H9 (cell line): ENCODE data around the gene ARHGAP24. TPM values are rescaled to one million over a fixed set of nuclear protein-coding genes. Genes with fewer than 3 reads are reported as not detected.
"Not testable (repeated sequence)": the region's sequence is repeated elsewhere in the genome, so short reads cannot be mapped to it uniquely, and the experiment has no call there.

Experiments
- DNase-seq: peaks from one replicate; pipeline ENCODE4 v3.0.0-alpha.2; 2017
- H2AFZ ChIP-seq: one replicate; pipeline ENCODE4 v1.6.1; 2013; ENCODE audit warnings: mild to moderate bottlenecking, low read length, control low read depth, moderate library complexity
- H2AK5ac ChIP-seq: 2 replicates; pipeline ENCODE4 v1.6.1; 2013; ENCODE audit warnings: low read length, control low read depth, mixed read lengths; ENCODE audit not compliant: insufficient read length
- H2BK120ac ChIP-seq: one replicate; pipeline ENCODE4 v1.6.1; 2013; ENCODE audit warnings: low read depth, mild to moderate bottlenecking, low read length, control low read depth, inconsistent platforms; ENCODE audit not compliant: poor library complexity, severe bottlenecking
- H2BK12ac ChIP-seq: 2 replicates; pipeline ENCODE4 v1.6.1; 2013; ENCODE audit warnings: low read length, control low read depth, mixed read lengths, low read depth; ENCODE audit not compliant: insufficient read length
- H2BK15ac ChIP-seq: 2 replicates; pipeline ENCODE4 v1.6.1; 2013; ENCODE audit warnings: low read depth, low read length, control low read depth
- H2BK20ac ChIP-seq: one replicate; pipeline ENCODE4 v1.6.1; 2013; ENCODE audit warnings: low read depth, mild to moderate bottlenecking, low read length, control low read depth, inconsistent platforms; ENCODE audit not compliant: poor library complexity, severe bottlenecking
- H2BK5ac ChIP-seq: 2 replicates; pipeline ENCODE4 v1.6.1; 2013; ENCODE audit warnings: low read length, control low read depth, mixed read lengths; ENCODE audit not compliant: insufficient read length
- H3K14ac ChIP-seq: 2 replicates; pipeline ENCODE4 v1.6.1; 2013; ENCODE audit warnings: low read length, control low read depth; ENCODE audit not compliant: insufficient read depth
- H3K18ac ChIP-seq: 2 replicates; pipeline ENCODE4 v1.6.1; 2013; ENCODE audit warnings: low read depth, mild to moderate bottlenecking, mixed read lengths, low read length, control low read depth; ENCODE audit not compliant: insufficient read length
- H3K23ac ChIP-seq: 2 replicates; pipeline ENCODE4 v1.6.1; 2013; ENCODE audit warnings: low read length, control low read depth, mixed read lengths, low read depth; ENCODE audit not compliant: insufficient read length
- H3K23me2 ChIP-seq: 2 replicates; pipeline ENCODE4 v1.6.1; 2013; ENCODE audit warnings: low read depth, mild to moderate bottlenecking, mixed read lengths, low read length, control low read depth; ENCODE audit not compliant: insufficient read length, poor library complexity, severe bottlenecking
- H3K27ac ChIP-seq: 2 replicates; pipeline ENCODE4 v1.5.1; 2013; ENCODE audit warnings: low read length, control low read depth, mixed read lengths, low read depth; ENCODE audit not compliant: insufficient read length
- H3K27me3 ChIP-seq: 2 replicates; pipeline ENCODE4 v1.6.1; 2013; ENCODE audit warnings: low read length, control low read depth, inconsistent platforms; ENCODE audit not compliant: insufficient read depth
- H3K4ac ChIP-seq: 2 replicates; pipeline ENCODE4 v1.6.1; 2013; ENCODE audit warnings: low read depth, mild to moderate bottlenecking, control low read depth, inconsistent platforms, low read length, moderate library complexity
- H3K4me1 ChIP-seq: 2 replicates; pipeline ENCODE4 v1.6.1; 2013; ENCODE audit warnings: low read length, control low read depth, inconsistent platforms; ENCODE audit not compliant: insufficient read depth
- H3K4me2 ChIP-seq: 2 replicates; pipeline ENCODE4 v1.6.1; 2013; ENCODE audit warnings: low read length, control low read depth, mixed read lengths; ENCODE audit not compliant: insufficient read length, insufficient read depth
- H3K56ac ChIP-seq: 2 replicates; pipeline ENCODE4 v1.6.1; 2013; ENCODE audit warnings: low read depth, mild to moderate bottlenecking, mixed read lengths, low read length, control low read depth; ENCODE audit not compliant: insufficient read length
- H3K79me1 ChIP-seq: 2 replicates; pipeline ENCODE4 v1.6.1; 2013; ENCODE audit warnings: low read depth, mild to moderate bottlenecking, moderate library complexity, low read length, control low read depth, inconsistent platforms; ENCODE audit not compliant: insufficient read depth, poor library complexity, severe bottlenecking
- H3K79me2 ChIP-seq: 2 replicates; pipeline ENCODE4 v1.6.1; 2013; ENCODE audit warnings: low read length, control low read depth, inconsistent platforms; ENCODE audit not compliant: insufficient read depth
- H3K9ac ChIP-seq: 2 replicates; pipeline ENCODE4 v1.6.1; 2013; ENCODE audit warnings: low read length, control low read depth, mixed read lengths; ENCODE audit not compliant: insufficient read length; ENCODE audit errors: extremely low read depth
- H3K9me3 ChIP-seq: one replicate; pipeline ENCODE4 v1.6.1; 2013; ENCODE audit warnings: low read depth, low read length, inconsistent platforms; ENCODE audit not compliant: control insufficient read depth
- H3T11ph ChIP-seq: one replicate; pipeline ENCODE4 v1.6.1; 2013; ENCODE audit warnings: mild to moderate bottlenecking, low read length, control low read depth, inconsistent platforms
- H4K20me1 ChIP-seq: one replicate; pipeline ENCODE4 v1.6.1; 2013; ENCODE audit not compliant: control insufficient read depth, insufficient read length, insufficient read depth
- H4K5ac ChIP-seq: 2 replicates; pipeline ENCODE4 v1.6.1; 2013; ENCODE audit warnings: low read depth, mild to moderate bottlenecking, mixed read lengths, low read length, control low read depth; ENCODE audit not compliant: insufficient read length
- H4K8ac ChIP-seq: replicated peaks from 2 replicates; pipeline ENCODE4 v1.6.1; 2013; ENCODE audit warnings: low read length, control low read depth, mixed read lengths, low read depth; ENCODE audit not compliant: insufficient read length
- H4K91ac ChIP-seq: 2 replicates; pipeline ENCODE4 v1.6.1; 2013; ENCODE audit warnings: low read depth, mild to moderate bottlenecking, moderate library complexity, mixed read lengths, low read length, control low read depth; ENCODE audit not compliant: insufficient read length
- H3K27ac Mint-ChIP-seq, 3 experiments: 2 replicates in 2 of 3; 3 replicates in 1 of 3; pipeline ENCODE4 v1.8.0; 2020 to 2021; ENCODE audit warnings: mixed read lengths in 3 of 3, mild to moderate bottlenecking in 1 of 3, moderate library complexity in 1 of 3
- H3K27me3 Mint-ChIP-seq: 2 replicates; pipeline ENCODE4 v1.8.0; 2021; ENCODE audit warnings: low read depth, mild to moderate bottlenecking, moderate library complexity, mixed read lengths
- H3K36me3 Mint-ChIP-seq, 3 experiments: 2 replicates in 2 of 3; 3 replicates in 1 of 3; pipeline ENCODE4 v1.8.0; 2020 to 2021; ENCODE audit warnings: low read depth in 3 of 3, mixed read lengths in 3 of 3; ENCODE audit not compliant: insufficient read depth in 1 of 3
- H3K4me1 Mint-ChIP-seq, 2 experiments: 2 replicates each; pipeline ENCODE4 v1.8.0; 2020; ENCODE audit warnings: mixed read lengths in 2 of 2
- H3K4me3 Mint-ChIP-seq, 2 experiments: 2 replicates in 1 of 2; 3 replicates in 1 of 2; pipeline ENCODE4 v1.8.0; 2020 to 2021; ENCODE audit warnings: mild to moderate bottlenecking in 2 of 2, mixed read lengths in 2 of 2, moderate library complexity in 1 of 2
- H3K9me3 Mint-ChIP-seq, 2 experiments: 2 replicates in 1 of 2; 3 replicates in 1 of 2; pipeline ENCODE4 v1.8.0; 2020; ENCODE audit warnings: mild to moderate bottlenecking in 2 of 2, mixed read lengths in 2 of 2, moderate library complexity in 1 of 2
- WGBS: extraction: QIAGEN DNeasy Blood & Tissue Kit; methylation state at CpG from one replicate; pipeline ENCODE4 v1.1.7; 2013; ENCODE audit warnings: missing lambda C conversion rate, low lambda C conversion rate, mixed read lengths; ENCODE audit not compliant: insufficient read length; ENCODE audit errors: extremely low coverage; 5-methylcytosine and 5-hydroxymethylcytosine counted together
- total RNA-seq: library from RNA; stranded (reverse); gene quantifications from 2 replicates; pipeline ENCODE4 v1.2.1, GENCODE V29; 2021
- TF ChIP-seq, protein P1 (sequence below): fragments of 200-600 bp; sonication (generic); conservative IDR thresholded peaks from 3 replicates; pipeline ENCODE4 v1.8.0; 2021; ENCODE audit warnings: antibody characterized with exemption, mild to moderate bottlenecking

The ARHGAP24 gene
- total RNA-seq, 1 experiment from 2014 or later, result 0.37 TPM

DNA sequence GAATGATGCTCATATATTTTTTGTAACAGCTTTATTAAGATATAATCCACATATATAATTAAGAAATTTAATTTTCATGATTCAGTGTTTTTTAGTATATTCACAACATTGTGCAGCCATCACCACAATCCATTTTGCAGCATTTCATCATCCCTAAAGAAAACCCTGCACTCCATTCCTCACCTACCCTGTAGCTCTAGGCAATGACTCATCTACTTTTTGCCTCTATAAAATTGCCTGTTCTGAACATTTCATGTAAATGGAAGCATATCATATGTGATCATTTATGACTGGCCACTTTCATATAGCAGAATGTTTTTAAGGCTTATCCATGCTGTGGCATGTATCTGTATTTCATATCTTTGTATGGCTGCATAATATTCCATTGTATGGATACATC lies 545.0 kb downstream of the ARHGAP24 start:
- Mint-ChIP-seq H3K27me3 (no peaks in the 10 kb centered on the region), H3K4me1 (peaks cover 3 to 9% of the 10 kb centered on the region in 2 experiments), H3K27ac (no peak overlapping the region), H3K9me3 (peaks cover 0 to 5% of the 10 kb centered on the region in 2 experiments; a peak in 1 of 5 replicates), H3K36me3 (peaks cover 0 to 6% (median 3%) of the 10 kb centered on the region in 3 experiments; a peak in 2 of 7 replicates), H3K4me3 (no peak overlapping the region)
- no peaks in the 10 kb centered on the region for H3K27me3 ChIP-seq
- no peaks in the 10 kb centered on the region for H3K79me2 ChIP-seq
- H3K4ac ChIP-seq, result no peak overlapping the region
- H3K56ac ChIP-seq, result no peak overlapping the region
- no peaks in the 10 kb centered on the region for H3K4me1 ChIP-seq
- H4K20me1 ChIP-seq, result no peaks in the 10 kb centered on the region
- no peak overlapping the region for H3K4me2 ChIP-seq
- H3K18ac ChIP-seq, result no peak overlapping the region
- TF ChIP-seq, protein P1, sequence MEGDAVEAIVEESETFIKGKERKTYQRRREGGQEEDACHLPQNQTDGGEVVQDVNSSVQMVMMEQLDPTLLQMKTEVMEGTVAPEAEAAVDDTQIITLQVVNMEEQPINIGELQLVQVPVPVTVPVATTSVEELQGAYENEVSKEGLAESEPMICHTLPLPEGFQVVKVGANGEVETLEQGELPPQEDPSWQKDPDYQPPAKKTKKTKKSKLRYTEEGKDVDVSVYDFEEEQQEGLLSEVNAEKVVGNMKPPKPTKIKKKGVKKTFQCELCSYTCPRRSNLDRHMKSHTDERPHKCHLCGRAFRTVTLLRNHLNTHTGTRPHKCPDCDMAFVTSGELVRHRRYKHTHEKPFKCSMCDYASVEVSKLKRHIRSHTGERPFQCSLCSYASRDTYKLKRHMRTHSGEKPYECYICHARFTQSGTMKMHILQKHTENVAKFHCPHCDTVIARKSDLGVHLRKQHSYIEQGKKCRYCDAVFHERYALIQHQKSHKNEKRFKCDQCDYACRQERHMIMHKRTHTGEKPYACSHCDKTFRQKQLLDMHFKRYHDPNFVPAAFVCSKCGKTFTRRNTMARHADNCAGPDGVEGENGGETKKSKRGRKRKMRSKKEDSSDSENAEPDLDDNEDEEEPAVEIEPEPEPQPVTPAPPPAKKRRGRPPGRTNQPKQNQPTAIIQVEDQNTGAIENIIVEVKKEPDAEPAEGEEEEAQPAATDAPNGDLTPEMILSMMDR, result no peak
- H2BK12ac ChIP-seq, result no peak overlapping the region
- no peak overlapping the region for H4K91ac ChIP-seq
- no peak overlapping the region for H3T11ph ChIP-seq
- DNase-seq, result no peak
- no peaks in the 10 kb centered on the region for H3K23me2 ChIP-seq
- no peak overlapping the region for H2BK5ac ChIP-seq
- no peak overlapping the region for H4K8ac ChIP-seq
- H2AFZ ChIP-seq, result no peak overlapping the region
- H2BK120ac ChIP-seq, result no peak overlapping the region
- H3K9me3 ChIP-seq, result no peaks in the 10 kb centered on the region
- H2BK20ac ChIP-seq, result no peak overlapping the region
- H3K9ac ChIP-seq, result no peak overlapping the region
- H2BK15ac ChIP-seq, result no peak overlapping the region
- no peak overlapping the region for H3K27ac ChIP-seq
- H3K14ac ChIP-seq, result no peak overlapping the region
- H3K23ac ChIP-seq, result no peak overlapping the region
- H3K79me1 ChIP-seq, result no peaks in the 10 kb centered on the region
- H2AK5ac ChIP-seq, result no peak overlapping the region
- no peak overlapping the region for H4K5ac ChIP-seq

DNA sequence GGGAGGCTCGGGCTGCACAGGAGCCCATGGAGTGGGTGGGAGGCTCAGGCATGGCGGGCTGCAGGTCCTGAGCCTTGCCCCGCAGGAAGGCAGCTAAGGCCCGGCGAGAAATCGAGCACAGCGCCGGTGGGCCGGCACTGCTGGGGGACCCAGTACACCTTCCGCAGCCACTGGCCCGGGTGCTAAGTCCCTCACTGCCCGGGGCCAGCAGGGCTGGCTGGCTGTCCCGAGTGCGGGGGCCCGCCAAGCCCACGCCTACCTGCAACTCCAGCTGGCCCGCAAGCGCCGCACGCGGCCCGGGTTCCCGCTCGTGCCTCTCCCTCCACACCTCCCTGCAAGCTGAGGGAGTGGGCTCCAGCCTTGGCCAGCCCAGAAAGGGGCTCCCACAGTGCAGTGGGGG lies 546.7 kb downstream of the ARHGAP24 start:
- not testable (repeated sequence) for H4K20me1 ChIP-seq, H4K91ac ChIP-seq, H3K4me2 ChIP-seq, H3K79me2 ChIP-seq, H3K4ac ChIP-seq, H3K23me2 ChIP-seq, H3T11ph ChIP-seq, H2BK5ac ChIP-seq, H3K4me1 ChIP-seq, H4K5ac ChIP-seq, H3K4me1 Mint-ChIP-seq, H3K23ac ChIP-seq, H2BK20ac ChIP-seq, H3K9ac ChIP-seq, H3K9me3 ChIP-seq, H2BK15ac ChIP-seq, H3K27me3 Mint-ChIP-seq, H4K8ac ChIP-seq, H2BK120ac ChIP-seq, H2AK5ac ChIP-seq, H2AFZ ChIP-seq, H3K27me3 ChIP-seq, DNase-seq, H3K9me3 Mint-ChIP-seq, H3K18ac ChIP-seq, H2BK12ac ChIP-seq, H3K4me3 Mint-ChIP-seq, H3K27ac ChIP-seq, H3K27ac Mint-ChIP-seq, H3K36me3 Mint-ChIP-seq, H3K14ac ChIP-seq, H3K79me1 ChIP-seq, H3K56ac ChIP-seq
- WGBS, result no CpG with 5 or more reads among the region's 24 CpGs
